ENCODE results near the gene WNT2B.
A peak's percentile ranks its signal among the peaks of the same experiment; 100 is the strongest.

Gene WNT2B

DNA sequence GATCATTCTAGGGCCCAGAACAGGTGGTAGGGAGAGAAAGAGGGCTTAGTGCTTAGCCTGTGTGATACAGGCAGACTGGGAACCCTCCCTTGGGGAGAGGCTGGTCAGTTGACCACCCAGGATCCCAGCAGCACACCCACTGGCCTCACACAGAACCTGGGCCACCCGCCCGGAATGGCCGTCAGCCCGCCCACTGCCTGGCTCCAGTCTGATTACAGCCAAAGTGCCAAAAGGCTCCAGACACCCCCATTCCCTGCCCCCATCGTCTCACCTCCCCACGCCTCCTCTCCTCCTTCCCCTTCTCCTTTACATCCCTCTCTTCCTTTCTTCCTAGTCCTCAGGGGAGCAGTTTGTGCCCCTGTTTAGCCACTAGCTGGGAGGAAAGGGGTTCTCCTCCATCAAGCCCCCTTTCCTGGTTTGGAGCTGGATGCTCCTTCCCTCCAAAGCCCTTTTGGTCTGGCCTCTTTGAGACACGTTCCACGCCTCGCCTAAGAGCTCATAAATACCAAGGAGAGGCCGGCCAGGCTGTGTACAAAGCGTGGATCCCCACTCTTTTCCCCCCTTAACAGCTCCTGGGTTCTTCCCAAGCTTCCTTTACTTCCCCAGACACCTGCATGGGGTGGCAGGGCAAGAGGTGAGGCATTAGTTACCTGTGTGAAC is 4.6 kb upstream of the WNT2B start:
- no peaks in the 10 kb centered on the region for H3K9me3 ChIP-seq (ENCODE audit: control insufficient read depth, low read length)
- H3K4me1 ChIP-seq (ENCODE audit: control insufficient read depth, insufficient read depth, low read length) = peaks cover 27% of the 10 kb centered on the region
- H3K4me3 ChIP-seq (ENCODE audit: insufficient read depth, low read depth, low read length) = no peak overlapping the region
- peaks cover 87% of the 10 kb centered on the region for H3K27me3 ChIP-seq (ENCODE audit: control insufficient read depth, insufficient read depth, low read length, poor library complexity, severe bottlenecking)
- no peak overlapping the region for H3K27ac ChIP-seq (ENCODE audit: insufficient read depth, low read depth, low read length, poor library complexity, severe bottlenecking)
- no peaks in the 10 kb centered on the region for H3K36me3 ChIP-seq (ENCODE audit: control insufficient read depth, insufficient read depth, low read length)
- WGBS, 2 experiments = 74 to 78% methylated on average over 11 of the region's 11 CpGs

DNA sequence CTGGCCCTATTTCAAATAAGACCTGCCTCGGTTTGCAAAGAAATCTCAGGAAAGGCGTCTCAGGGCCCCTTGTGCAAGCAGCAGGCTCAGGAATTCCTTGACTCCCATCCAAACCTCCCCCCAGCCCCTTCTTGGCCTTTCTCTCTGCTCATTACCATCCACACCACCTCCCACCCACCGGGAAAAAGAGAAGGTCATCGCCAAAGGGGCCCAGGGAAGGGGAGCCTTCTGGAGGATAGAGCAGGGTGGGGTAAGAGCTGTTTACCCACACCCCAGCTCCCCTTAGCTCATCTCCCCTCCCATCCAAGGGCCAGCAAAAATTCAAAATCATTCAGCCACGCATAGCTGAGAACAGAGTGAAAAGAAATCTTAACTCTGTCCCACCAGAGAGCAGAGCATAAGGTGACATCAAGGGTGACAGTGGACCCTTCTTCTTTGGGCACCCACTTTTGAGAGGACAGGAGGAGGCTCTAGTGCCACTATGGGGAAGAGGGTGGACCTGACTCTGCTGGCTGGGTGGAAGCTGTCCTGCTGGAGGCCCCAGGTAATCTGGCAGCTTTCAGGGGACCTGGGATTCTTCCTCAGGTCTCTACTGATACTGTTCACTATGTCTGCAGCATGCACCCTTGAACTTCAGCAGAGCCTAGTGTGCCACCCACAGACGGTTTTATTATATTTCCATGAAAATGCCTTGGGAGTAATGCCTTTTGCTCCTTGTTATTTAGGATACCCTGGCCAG is 3.9 kb upstream of the WNT2B start:
- Histone ChIP-seq H3K36me3 (ENCODE audit: control insufficient read depth, insufficient read depth, low read length) (no peaks in the 10 kb centered on the region), H3K27ac (ENCODE audit: insufficient read depth, low read depth, low read length, poor library complexity, severe bottlenecking) (no peak overlapping the region), H3K4me3 (ENCODE audit: insufficient read depth, low read depth, low read length) (no peak overlapping the region), H3K9me3 (ENCODE audit: control insufficient read depth, low read length) (no peaks in the 10 kb centered on the region), H3K4me1 (ENCODE audit: control insufficient read depth, insufficient read depth, low read length) (peaks cover 30% of the 10 kb centered on the region), H3K27me3 (ENCODE audit: control insufficient read depth, insufficient read depth, low read length, poor library complexity, severe bottlenecking) (peaks cover 94% of the 10 kb centered on the region)
- 62 to 72% methylated on average over 4 to 5 of the region's 6 CpGs for WGBS, 2 experiments

DNA sequence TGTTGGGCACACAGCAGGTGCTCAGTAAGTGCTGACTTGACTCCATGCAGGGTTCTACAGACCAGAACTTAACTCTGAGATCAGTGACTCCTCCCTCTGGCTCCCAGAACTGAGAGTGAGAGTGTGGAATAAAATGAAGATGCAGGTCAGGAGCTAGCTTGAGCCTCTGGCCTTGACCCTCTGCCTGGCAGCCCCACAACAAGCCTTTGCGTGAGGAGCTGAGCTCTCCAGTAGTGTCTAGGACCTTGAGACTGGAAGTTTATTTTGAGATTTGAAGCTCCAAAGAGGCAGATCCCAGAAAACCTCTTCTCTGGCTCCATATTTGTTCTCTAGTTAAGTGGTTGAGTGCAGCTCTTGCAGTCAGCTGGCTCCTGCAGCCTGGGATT is 3.4 kb upstream of the WNT2B start:
- 83 to 94% methylated on average over 1 of the region's 1 CpG for WGBS, 2 experiments
- H3K36me3 ChIP-seq (ENCODE audit: control insufficient read depth, insufficient read depth, low read length) = no peaks in the 10 kb centered on the region
- H3K27ac ChIP-seq (ENCODE audit: insufficient read depth, low read depth, low read length, poor library complexity, severe bottlenecking) = no peak overlapping the region
- H3K27me3 ChIP-seq (ENCODE audit: control insufficient read depth, insufficient read depth, low read length, poor library complexity, severe bottlenecking) = peaks cover 99% of the 10 kb centered on the region
- no peaks in the 10 kb centered on the region for H3K9me3 ChIP-seq (ENCODE audit: control insufficient read depth, low read length)
- H3K4me1 ChIP-seq (ENCODE audit: control insufficient read depth, insufficient read depth, low read length) = peaks cover 33% of the 10 kb centered on the region
- no peak overlapping the region for H3K4me3 ChIP-seq (ENCODE audit: insufficient read depth, low read depth, low read length)

DNA sequence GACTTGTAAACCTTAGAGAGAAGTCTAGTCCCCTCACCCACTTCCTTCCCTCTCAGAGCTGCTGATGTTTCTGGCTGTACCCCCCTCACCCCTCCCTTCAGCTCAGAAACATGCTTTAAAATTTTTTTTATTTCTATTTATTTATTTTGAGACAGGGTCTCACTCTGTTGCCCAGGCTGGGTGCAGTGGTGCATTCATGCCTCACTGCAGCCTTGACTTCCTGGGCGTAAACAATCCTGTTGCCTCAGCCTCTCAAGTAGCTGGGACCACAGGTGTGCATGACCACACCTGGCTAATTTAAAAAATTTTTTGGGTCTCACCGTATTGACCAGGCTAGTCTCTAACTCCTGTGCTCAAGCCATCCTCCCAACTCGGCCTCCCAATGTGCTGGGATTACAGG is 2.9 kb upstream of the WNT2B start:
- no peak overlapping the region for H3K4me3 ChIP-seq (ENCODE audit: insufficient read depth, low read depth, low read length)
- no peaks in the 10 kb centered on the region for H3K36me3 ChIP-seq (ENCODE audit: control insufficient read depth, insufficient read depth, low read length)
- H3K4me1 ChIP-seq (ENCODE audit: control insufficient read depth, insufficient read depth, low read length) = peaks cover 35% of the 10 kb centered on the region
- H3K27me3 ChIP-seq (ENCODE audit: control insufficient read depth, insufficient read depth, low read length, poor library complexity, severe bottlenecking) = peaks cover 99% of the 10 kb centered on the region
- H3K9me3 ChIP-seq (ENCODE audit: control insufficient read depth, low read length) = no peaks in the 10 kb centered on the region
- no peak overlapping the region for H3K27ac ChIP-seq (ENCODE audit: insufficient read depth, low read depth, low read length, poor library complexity, severe bottlenecking)
- 86 to 93% methylated on average over 3 of the region's 3 CpGs for WGBS, 2 experiments

DNA sequence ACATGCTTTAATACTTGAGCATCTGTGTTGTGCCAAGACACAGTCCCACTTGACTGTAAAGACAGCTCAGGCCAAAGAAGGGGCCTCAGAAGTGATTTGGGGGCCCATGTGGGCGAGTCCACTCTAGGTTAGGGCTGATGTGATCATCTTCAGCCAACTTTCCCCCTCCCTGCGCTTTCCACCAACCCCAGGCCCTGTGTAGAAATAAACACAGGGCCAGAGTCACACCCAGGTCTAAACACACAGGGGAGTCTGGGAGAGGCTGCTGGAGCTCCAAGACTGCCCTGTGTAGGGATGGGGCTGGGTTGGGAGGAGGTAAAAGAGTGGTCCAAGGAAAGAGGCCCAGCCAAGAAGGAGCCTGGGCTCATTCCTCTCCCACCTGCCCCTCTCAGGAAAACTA is 2.5 kb upstream of the WNT2B start:
- Histone ChIP-seq H3K4me3 (ENCODE audit: insufficient read depth, low read depth, low read length) (no peak overlapping the region), H3K36me3 (ENCODE audit: control insufficient read depth, insufficient read depth, low read length) (no peaks in the 10 kb centered on the region), H3K27ac (ENCODE audit: insufficient read depth, low read depth, low read length, poor library complexity, severe bottlenecking) (no peak overlapping the region), H3K4me1 (ENCODE audit: control insufficient read depth, insufficient read depth, low read length) (peaks cover 35% of the 10 kb centered on the region), H3K27me3 (ENCODE audit: control insufficient read depth, insufficient read depth, low read length, poor library complexity, severe bottlenecking) (peaks cover 99% of the 10 kb centered on the region), H3K9me3 (ENCODE audit: control insufficient read depth, low read length) (no peaks in the 10 kb centered on the region)
- WGBS, 2 experiments = 79 to 94% methylated on average over 1 to 2 of the region's 2 CpGs

DNA sequence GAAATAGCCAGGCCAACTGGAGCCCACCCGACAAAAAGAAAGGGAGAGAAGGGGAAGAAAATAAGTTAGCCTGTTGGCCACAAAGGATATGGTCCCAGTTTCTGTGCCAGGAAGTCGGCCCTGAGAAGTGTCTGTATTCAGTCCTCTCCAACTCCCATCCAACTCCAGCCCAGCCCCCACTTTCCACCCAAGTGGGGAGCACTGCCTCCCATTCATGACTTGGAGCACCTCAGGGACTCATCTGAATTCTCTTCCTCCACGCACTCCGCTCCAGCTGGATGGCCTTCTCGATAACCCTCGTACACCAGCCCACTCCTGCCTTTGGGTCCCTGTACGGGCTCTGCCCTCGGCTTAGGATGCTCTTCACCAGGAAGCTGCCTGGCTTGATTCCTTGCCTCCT is 2.0 kb upstream of the WNT2B start:
- Histone ChIP-seq H3K4me1 (ENCODE audit: control insufficient read depth, insufficient read depth, low read length) (peaks cover 35% of the 10 kb centered on the region), H3K27me3 (ENCODE audit: control insufficient read depth, insufficient read depth, low read length, poor library complexity, severe bottlenecking) (peaks cover 99% of the 10 kb centered on the region), H3K36me3 (ENCODE audit: control insufficient read depth, insufficient read depth, low read length) (no peaks in the 10 kb centered on the region), H3K4me3 (ENCODE audit: insufficient read depth, low read depth, low read length) (no peak overlapping the region), H3K9me3 (ENCODE audit: control insufficient read depth, low read length) (no peaks in the 10 kb centered on the region), H3K27ac (ENCODE audit: insufficient read depth, low read depth, low read length, poor library complexity, severe bottlenecking) (no peak overlapping the region)
- WGBS, 2 experiments = 84 to 86% methylated on average over 8 of the region's 8 CpGs

DNA sequence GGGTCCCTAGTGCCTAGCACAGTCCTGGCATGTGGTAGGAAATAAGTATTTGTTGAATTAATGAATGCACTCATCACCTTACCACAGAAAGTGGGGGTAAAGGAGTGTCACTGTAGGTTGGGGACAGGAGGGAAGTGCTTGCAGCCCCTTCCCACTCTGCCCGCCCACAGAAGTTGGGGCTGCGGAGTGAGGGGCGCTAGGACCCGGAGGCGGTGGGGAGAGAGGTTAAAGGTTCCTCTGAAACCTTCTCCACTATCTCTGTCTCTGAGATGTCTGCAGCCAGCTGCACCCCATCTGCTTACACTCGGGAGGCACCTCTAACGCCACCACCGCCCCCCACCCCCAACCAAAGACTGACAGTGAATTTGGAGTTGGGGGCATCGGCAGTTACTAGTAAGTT is 1.4 kb upstream of the WNT2B start:
- WGBS, 2 experiments = 56 to 84% methylated on average over 8 to 9 of the region's 9 CpGs

DNA sequence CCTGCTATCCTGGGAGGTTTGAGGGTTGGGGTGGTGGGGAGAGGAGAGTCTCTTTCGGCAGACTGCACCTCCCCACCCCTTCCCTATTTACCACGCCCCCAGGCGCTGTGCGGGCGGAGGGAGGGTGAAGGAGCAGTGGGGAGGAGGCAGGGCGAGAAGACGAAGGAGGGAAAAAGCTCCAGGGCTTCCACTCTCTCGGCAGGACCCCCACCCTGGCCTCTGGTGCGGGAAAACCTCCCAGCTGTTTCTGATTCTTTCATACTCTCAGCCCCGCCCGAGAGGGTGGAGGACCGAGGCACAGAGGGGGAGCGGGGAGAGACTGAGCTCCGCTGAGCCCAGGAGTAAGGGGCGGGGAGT is 866 bp upstream of the WNT2B start:
- H3K4me1 ChIP-seq (ENCODE audit: control insufficient read depth, insufficient read depth, low read length) = peaks cover 37% of the 10 kb centered on the region
- H3K4me3 ChIP-seq (ENCODE audit: insufficient read depth, low read depth, low read length) = peak overlapping the region; percentile 52
- H3K9me3 ChIP-seq (ENCODE audit: control insufficient read depth, low read length) = no peaks in the 10 kb centered on the region
- H3K27me3 ChIP-seq (ENCODE audit: control insufficient read depth, insufficient read depth, low read length, poor library complexity, severe bottlenecking) = peaks cover 96% of the 10 kb centered on the region
- H3K36me3 ChIP-seq (ENCODE audit: control insufficient read depth, insufficient read depth, low read length) = no peaks in the 10 kb centered on the region
- 0 to 1% methylated on average over 14 of the region's 15 CpGs for WGBS, 2 experiments
- H3K27ac ChIP-seq (ENCODE audit: insufficient read depth, low read depth, low read length, poor library complexity, severe bottlenecking) = no peak overlapping the region

More for the DNA sequence above, 1.4 kb upstream of the WNT2B start:
- Histone ChIP-seq H3K9me3 (ENCODE audit: control insufficient read depth, low read length) (no peaks in the 10 kb centered on the region), H3K4me3 (ENCODE audit: insufficient read depth, low read depth, low read length) (peak overlapping the region; percentile 52), H3K27me3 (ENCODE audit: control insufficient read depth, insufficient read depth, low read length, poor library complexity, severe bottlenecking) (peaks cover 99% of the 10 kb centered on the region), H3K4me1 (ENCODE audit: control insufficient read depth, insufficient read depth, low read length) (peaks cover 35% of the 10 kb centered on the region), H3K36me3 (ENCODE audit: control insufficient read depth, insufficient read depth, low read length) (no peaks in the 10 kb centered on the region), H3K27ac (ENCODE audit: insufficient read depth, low read depth, low read length, poor library complexity, severe bottlenecking) (no peak overlapping the region)

DNA sequence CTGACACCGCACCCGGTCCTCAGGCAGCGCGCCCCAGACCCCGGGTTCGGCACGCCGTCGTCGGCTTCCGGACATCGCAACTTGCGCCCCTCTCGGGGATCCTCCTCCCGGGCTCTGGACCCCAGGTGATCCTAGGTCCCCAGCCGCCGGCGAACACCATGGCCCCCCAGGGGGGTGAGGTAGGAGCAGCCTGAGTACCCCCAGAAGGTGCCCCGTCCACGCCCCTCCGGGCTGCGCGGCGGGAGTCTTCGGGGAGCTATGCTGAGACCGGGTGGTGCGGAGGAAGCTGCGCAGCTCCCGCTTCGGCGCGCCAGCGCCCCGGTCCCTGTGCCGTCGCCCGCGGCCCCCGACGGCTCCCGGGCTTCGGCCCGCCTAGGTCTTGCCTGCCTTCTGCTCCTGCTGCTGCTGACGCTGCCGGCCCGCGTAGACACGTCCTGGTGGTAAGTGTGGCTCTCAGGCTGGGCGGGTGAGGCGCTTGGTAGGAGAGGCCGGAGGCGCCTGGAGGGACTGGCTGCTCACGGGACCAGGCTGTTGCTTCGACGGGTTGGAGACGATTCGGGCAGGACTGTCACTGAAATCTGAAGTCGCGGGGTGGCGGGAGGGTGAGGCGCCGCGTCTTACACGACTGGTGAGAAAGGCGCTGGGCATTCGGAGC is 367 bp downstream of the WNT2B start:
- Histone ChIP-seq H3K9me3 (ENCODE audit: control insufficient read depth, low read length) (no peaks in the 10 kb centered on the region), H3K36me3 (ENCODE audit: control insufficient read depth, insufficient read depth, low read length) (no peaks in the 10 kb centered on the region), H3K4me1 (ENCODE audit: control insufficient read depth, insufficient read depth, low read length) (peaks cover 39% of the 10 kb centered on the region), H3K27me3 (ENCODE audit: control insufficient read depth, insufficient read depth, low read length, poor library complexity, severe bottlenecking) (peaks cover 84% of the 10 kb centered on the region), H3K27ac (ENCODE audit: insufficient read depth, low read depth, low read length, poor library complexity, severe bottlenecking) (no peak overlapping the region), H3K4me3 (ENCODE audit: insufficient read depth, low read depth, low read length) (peak overlapping the region; percentile 52)
- WGBS, 2 experiments = 1 to 2% methylated on average over 66 of the region's 66 CpGs

DNA sequence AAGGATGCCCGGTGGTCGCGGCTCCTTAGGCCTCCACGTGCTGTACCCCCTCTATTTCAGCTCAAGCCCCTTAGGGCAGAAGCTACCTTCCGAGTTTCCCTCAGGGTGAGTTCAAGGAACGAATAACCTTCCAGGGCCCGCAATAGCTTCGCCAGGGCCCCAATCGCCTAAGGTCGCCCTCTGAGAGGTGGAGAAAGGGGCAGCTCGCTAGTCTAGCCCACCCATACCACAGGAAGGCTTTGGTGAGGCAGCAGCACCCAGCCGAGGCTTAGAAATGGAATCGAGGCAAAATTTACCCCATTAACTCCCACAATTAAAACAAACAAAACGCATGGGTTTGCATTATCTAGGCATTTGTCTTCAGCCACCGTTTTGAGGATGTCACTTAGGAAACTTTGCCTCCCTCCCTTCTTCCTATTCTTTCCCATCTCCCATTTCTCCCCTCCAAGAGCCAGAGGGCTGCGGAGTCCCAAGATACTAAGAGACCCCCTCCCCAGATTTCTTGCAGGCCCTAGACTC is 954 bp downstream of the WNT2B start:
- peak overlapping the region; percentile 52 for H3K4me3 ChIP-seq (ENCODE audit: insufficient read depth, low read depth, low read length)
- no peak overlapping the region for H3K27ac ChIP-seq (ENCODE audit: insufficient read depth, low read depth, low read length, poor library complexity, severe bottlenecking)
- 8 to 10% methylated on average over 16 of the region's 16 CpGs for WGBS, 2 experiments
- peaks cover 39% of the 10 kb centered on the region for H3K4me1 ChIP-seq (ENCODE audit: control insufficient read depth, insufficient read depth, low read length)
- no peaks in the 10 kb centered on the region for H3K36me3 ChIP-seq (ENCODE audit: control insufficient read depth, insufficient read depth, low read length)
- H3K9me3 ChIP-seq (ENCODE audit: control insufficient read depth, low read length) = no peaks in the 10 kb centered on the region
- H3K27me3 ChIP-seq (ENCODE audit: control insufficient read depth, insufficient read depth, low read length, poor library complexity, severe bottlenecking) = peaks cover 82% of the 10 kb centered on the region

Data from ectodermal cell (in vitro differentiated cells).